Colonic mucosa (tissue), 4 donors: ENCODE results near the gene ANKRD12. TPM values are rescaled to one million over a fixed set of nuclear protein-coding genes. Genes with fewer than 3 reads are reported as not detected.

Source experiments
- DNase-seq: peaks from one replicate; pipeline ENCODE4 v3.0.0-alpha.2; 2020
- H3K27ac ChIP-seq: fragments of 200-600 bp; one replicate; pipeline ENCODE4 v1.8.0; 2021
- H3K27me3 ChIP-seq: fragments of 200-600 bp; one replicate; pipeline ENCODE4 v1.8.0; 2021
- H3K36me3 ChIP-seq: fragments of 200-600 bp; one replicate; pipeline ENCODE4 v1.8.0; 2021
- H3K4me1 ChIP-seq: fragments of 200-600 bp; one replicate; pipeline ENCODE4 v1.8.0; 2021; ENCODE audit warnings: mild to moderate bottlenecking
- H3K4me3 ChIP-seq: fragments of 200-600 bp; one replicate; pipeline ENCODE4 v1.8.0; 2021
- H3K9ac ChIP-seq, 2 donors: one replicate each; pipeline ENCODE4 v1.7.0; 2013; ENCODE audit warnings: control low read depth in 2 of 2, low read depth in 2 of 2, low read length in 2 of 2
- H3K9me3 ChIP-seq: fragments of 200-600 bp; one replicate; pipeline ENCODE4 v1.8.0; 2021
- intact Hi-C: fragments of 100-400 bp; cut with DNase I; formaldehyde crosslinking; loops from one replicate; pipeline ENCODE4 v1.14.1; 2022
- total RNA-seq, 2 donors: library from RNA; stranded (reverse); fragmentation: NEBNext Ultra II Directional in 1 of 2; extraction: Animal tissue kit (Norgen Biotek cat#: 25700) in 1 of 2; gene quantifications; one replicate each; pipeline ENCODE4 v1.2.1, GENCODE V29; 2021
- TF ChIP-seq, protein P1 (sequence below): fragments of 200-600 bp; IDR thresholded peaks from one replicate; pipeline ENCODE4 v1.8.0; 2022; ENCODE audit warnings: antibody characterized with exemption, mild to moderate bottlenecking
- donor health status: healthy.
- donor health status: DM: no; HTN: no; CAD: no.
- donor health status: DM: no; HTN: no; CAD: no.

ANKRD12 gene
- total RNA-seq, 2 donors from 2014 or later, result 27.9 to 55.7 TPM

DNA sequence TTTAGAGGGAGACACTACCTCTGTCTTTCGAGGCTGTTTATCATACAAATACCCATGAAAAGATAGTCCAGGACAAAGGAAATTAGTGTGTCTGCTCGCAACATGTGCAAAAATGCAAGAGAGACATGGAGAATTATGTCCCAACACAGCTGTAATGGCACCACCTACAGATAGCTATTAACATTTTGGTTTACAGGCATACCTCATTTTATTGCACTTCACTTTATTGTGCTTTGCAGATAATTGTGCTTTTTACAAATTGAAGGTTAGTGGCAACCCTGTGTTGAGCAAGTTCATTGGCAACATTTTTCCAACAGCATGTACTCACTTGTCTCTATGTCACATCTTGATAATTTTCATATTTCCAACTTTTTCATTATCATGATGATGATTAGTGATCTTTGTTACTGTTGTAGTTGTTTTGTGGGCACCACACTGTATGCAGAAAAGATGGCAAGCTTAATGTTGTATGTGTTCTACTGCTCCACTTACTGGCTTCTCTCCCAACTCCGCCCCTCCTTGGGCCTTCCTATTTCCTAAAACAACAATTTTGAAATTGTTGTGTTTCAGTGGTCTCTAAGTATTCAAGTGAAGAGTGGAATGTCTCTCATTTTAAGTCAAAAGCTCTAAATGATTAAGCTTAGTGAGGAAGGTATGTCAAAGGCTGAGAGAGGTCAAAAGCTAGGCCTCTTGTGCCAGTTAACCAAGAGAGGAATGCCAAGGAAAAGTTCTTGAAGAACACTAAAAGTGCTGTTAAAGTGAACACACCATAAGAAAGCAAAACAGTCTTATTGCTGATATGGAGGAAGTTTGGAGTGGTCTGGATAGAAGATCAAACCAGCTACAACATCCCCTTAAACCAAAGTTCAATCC is 52.0 kb downstream of the ANKRD12 start:
- intact Hi-C loops, result no loop called here
- Histone ChIP-seq H3K27ac (no peak overlapping the region), H3K9me3 (no peaks in the 10 kb centered on the region), H3K4me3 (no peak overlapping the region), H3K27me3 (no peaks in the 10 kb centered on the region), H3K4me1 (peaks cover 5% of the 10 kb centered on the region), H3K9ac (no peak overlapping the region), H3K36me3 (no peaks in the 10 kb centered on the region)
- TF ChIP-seq, protein P1, sequence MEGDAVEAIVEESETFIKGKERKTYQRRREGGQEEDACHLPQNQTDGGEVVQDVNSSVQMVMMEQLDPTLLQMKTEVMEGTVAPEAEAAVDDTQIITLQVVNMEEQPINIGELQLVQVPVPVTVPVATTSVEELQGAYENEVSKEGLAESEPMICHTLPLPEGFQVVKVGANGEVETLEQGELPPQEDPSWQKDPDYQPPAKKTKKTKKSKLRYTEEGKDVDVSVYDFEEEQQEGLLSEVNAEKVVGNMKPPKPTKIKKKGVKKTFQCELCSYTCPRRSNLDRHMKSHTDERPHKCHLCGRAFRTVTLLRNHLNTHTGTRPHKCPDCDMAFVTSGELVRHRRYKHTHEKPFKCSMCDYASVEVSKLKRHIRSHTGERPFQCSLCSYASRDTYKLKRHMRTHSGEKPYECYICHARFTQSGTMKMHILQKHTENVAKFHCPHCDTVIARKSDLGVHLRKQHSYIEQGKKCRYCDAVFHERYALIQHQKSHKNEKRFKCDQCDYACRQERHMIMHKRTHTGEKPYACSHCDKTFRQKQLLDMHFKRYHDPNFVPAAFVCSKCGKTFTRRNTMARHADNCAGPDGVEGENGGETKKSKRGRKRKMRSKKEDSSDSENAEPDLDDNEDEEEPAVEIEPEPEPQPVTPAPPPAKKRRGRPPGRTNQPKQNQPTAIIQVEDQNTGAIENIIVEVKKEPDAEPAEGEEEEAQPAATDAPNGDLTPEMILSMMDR, result no peak
- DNase-seq, result no peak

DNA sequence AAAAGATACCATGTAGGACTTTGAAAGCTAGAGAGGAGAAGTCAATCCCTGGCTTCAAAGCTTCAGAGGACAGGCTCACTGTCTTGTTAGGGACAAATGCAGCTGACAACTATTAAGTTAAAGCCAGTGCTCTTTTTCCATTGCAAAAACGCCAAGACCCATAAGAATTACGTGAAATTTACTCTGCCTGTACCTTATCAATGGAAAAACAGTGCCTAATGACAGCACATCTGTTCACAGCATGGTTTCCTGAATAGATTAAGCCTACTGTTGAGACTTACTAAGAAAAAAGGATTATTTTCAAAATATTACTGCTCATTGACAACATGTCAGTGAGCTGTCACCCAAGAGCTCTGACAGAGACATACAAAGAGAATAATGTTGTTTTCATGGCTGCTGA is 52.9 kb downstream of the ANKRD12 start:
- TF ChIP-seq, protein P1, result no peak
- Histone ChIP-seq H3K27me3 (no peaks in the 10 kb centered on the region), H3K27ac (no peak overlapping the region), H3K4me1 (peaks cover 5% of the 10 kb centered on the region), H3K36me3 (no peaks in the 10 kb centered on the region), H3K9ac (no peak overlapping the region), H3K9me3 (no peaks in the 10 kb centered on the region), H3K4me3 (no peak overlapping the region)
- intact Hi-C loops, result no loop called here
- DNase-seq, result no peak

DNA sequence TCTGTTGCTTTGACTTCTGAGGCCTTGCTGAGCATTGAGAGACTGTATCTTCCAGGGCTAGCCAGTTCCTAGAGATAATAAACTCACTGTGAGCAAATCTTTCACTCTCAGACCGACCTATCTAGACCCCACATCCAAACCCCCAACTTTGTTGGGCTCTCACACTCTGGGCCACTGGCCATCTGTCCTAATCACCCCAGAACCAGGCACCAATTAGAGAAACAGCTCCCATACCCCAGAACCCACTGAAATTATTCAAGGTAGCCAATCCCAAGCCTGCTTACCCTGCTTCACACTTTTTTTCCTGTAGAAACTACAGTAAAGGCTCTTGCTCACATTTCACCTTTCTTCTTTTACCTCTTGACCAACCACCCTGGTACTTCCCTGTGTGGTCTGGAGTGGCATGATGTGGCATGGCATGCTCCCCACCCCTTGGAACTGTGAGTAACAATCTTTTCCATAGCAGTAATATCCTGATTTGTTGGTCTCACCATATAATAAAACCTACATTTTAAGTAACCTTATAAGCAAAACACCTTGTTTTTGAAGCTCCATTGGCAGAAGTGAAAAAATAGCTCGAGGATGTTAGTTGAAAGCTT is 55.2 kb downstream of the ANKRD12 start:
- H3K4me1 ChIP-seq, result peaks cover 5% of the 10 kb centered on the region
- H3K27ac ChIP-seq, result no peak overlapping the region
- H3K4me3 ChIP-seq, result no peak overlapping the region
- no peaks in the 10 kb centered on the region for H3K27me3 ChIP-seq
- no peaks in the 10 kb centered on the region for H3K9me3 ChIP-seq
- intact Hi-C loops, result no loop called here
- no peak for DNase-seq
- H3K36me3 ChIP-seq, result no peaks in the 10 kb centered on the region
- no peak overlapping the region for H3K9ac ChIP-seq
- TF ChIP-seq, protein P1, result no peak

- Histone ChIP-seq H3K9me3 (no peaks in the 10 kb centered on the region), H3K27me3 (no peaks in the 10 kb centered on the region), H3K9ac (no peak overlapping the region), H3K27ac (no peak overlapping the region), H3K4me3 (no peak overlapping the region), H3K4me1 (peaks cover 4% of the 10 kb centered on the region), H3K36me3 (no peaks in the 10 kb centered on the region)
- no peak for DNase-seq
- intact Hi-C loops, result no loop called here
- TF ChIP-seq, protein P1, result no peak
Observed at GRCh38 chr18:9193031-9193430, 56.5 kb downstream of the ANKRD12 start.

DNA sequence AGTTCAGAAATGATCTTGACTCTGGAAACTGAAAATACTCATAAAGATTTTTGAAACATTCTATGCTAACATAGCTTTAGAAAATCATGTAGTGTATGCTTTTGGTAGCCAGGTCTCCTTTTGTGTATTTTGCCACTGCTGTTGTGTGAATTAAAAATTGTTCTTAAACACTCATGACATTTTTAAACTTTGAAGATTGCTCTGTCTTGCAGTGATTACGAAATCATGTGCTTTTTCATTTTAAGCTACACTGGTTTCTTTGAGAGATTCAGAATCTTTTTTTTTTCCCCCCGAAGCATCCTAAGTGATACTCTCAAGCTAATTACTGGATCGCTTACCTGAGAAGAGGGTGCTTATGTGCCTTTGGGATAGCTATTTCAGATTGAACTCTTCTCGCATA is 60.0 kb downstream of the ANKRD12 start:
- TF ChIP-seq, protein P1, result no peak
- DNase-seq, result no peak
- H3K9ac ChIP-seq, result no peak overlapping the region
- H3K27me3 ChIP-seq, result no peaks in the 10 kb centered on the region
- intact Hi-C loops, result no loop called here
- H3K27ac ChIP-seq, result no peak overlapping the region
- H3K9me3 ChIP-seq, result no peaks in the 10 kb centered on the region
- no peaks in the 10 kb centered on the region for H3K36me3 ChIP-seq
- H3K4me3 ChIP-seq, result no peak overlapping the region
- no peaks in the 10 kb centered on the region for H3K4me1 ChIP-seq
